ENCODE results near the gene EVI5. TPM values are rescaled to one million over a fixed set of nuclear protein-coding genes. Genes with fewer than 3 reads are reported as not detected.

EVI5 gene
- total RNA-seq, 4 donors from 2014 or later = 39.5 to 49.7 (median 48.6) TPM

- 27 to 74% methylated on average over 1 of the region's 1 CpG for WGBS, 2 donors (ENCODE audit: low coverage in 1 of 2)
- Histone ChIP-seq H3K9me3 (no peaks in the 10 kb centered on the region), H3K4me1 (no peaks in the 10 kb centered on the region), H3K27ac (no peak overlapping the region), H3K36me3 (no peaks in the 10 kb centered on the region), H3K4me3 (no peak overlapping the region), H3K27me3 (no peaks in the 10 kb centered on the region)
- TF ChIP-seq EP300 (IDR thresholded peaks at IDR 0.05) (no peak), POLR2AphosphoS5 (IDR thresholded peaks at IDR 0.05) (no peak), POLR2A (IDR thresholded peaks at IDR 0.05) (no peak), CTCF (IDR thresholded peaks at IDR 0.05) (no peak)
- no peak for ATAC-seq
These were observed 22.6 kb downstream of the EVI5 start for GRCh38 chr1:92762355-92762754.

- H3K27me3 ChIP-seq = no peaks in the 10 kb centered on the region
- H3K27ac ChIP-seq = no peak overlapping the region
- TF ChIP-seq POLR2AphosphoS5 (IDR thresholded peaks at IDR 0.05) = no peak
- TF ChIP-seq EP300 (IDR thresholded peaks at IDR 0.05) = no peak
- no peak for TF ChIP-seq CTCF (IDR thresholded peaks at IDR 0.05)
- H3K9me3 ChIP-seq = no peaks in the 10 kb centered on the region
- H3K36me3 ChIP-seq = no peaks in the 10 kb centered on the region
- peaks cover 0 to 7% (median 0%) of the 10 kb centered on the region in 3 donors for H3K4me1 ChIP-seq
- WGBS, 2 donors (ENCODE audit: low coverage in 1 of 2) = 90 to 91% methylated on average over 1 of the region's 1 CpG
- no peak overlapping the region for H3K4me3 ChIP-seq
- no peak for ATAC-seq
These were observed 25.5 kb downstream of the EVI5 start for GRCh38 chr1:92759361-92759760.

GRCh38 chr1:92756537-92756936 is 28.4 kb downstream of the EVI5 start:
- Histone ChIP-seq H3K4me1 (peaks cover 0 to 7% (median 0%) of the 10 kb centered on the region in 3 donors), H3K36me3 (no peaks in the 10 kb centered on the region), H3K9me3 (no peaks in the 10 kb centered on the region), H3K27me3 (no peaks in the 10 kb centered on the region), H3K27ac (peak overlapping the region in 2 of 4 donors; percentile 59 to 71), H3K4me3 (no peak overlapping the region)
- ATAC-seq = no peak
- 94% methylated on average over 2 to 3 of the region's 4 CpGs for WGBS, 2 donors (ENCODE audit: low coverage in 1 of 2)
- TF ChIP-seq CTCF (IDR thresholded peaks at IDR 0.05) (no peak), POLR2AphosphoS5 (IDR thresholded peaks at IDR 0.05) (no peak), POLR2A (IDR thresholded peaks at IDR 0.05) (no peak), EP300 (IDR thresholded peaks at IDR 0.05) (no peak)

- peak overlapping the region in 3 of 4 donors; percentile 53 to 71 (median 59) for H3K27ac ChIP-seq
- H3K4me1 ChIP-seq = peaks cover 0 to 7% (median 0%) of the 10 kb centered on the region in 3 donors
- ATAC-seq = peak; percentile 67
- H3K27me3 ChIP-seq = no peaks in the 10 kb centered on the region
- no peak for TF ChIP-seq POLR2A (IDR thresholded peaks at IDR 0.05)
- TF ChIP-seq EP300 (IDR thresholded peaks at IDR 0.05) = no peak
- TF ChIP-seq CTCF (IDR thresholded peaks at IDR 0.05) = no peak
- TF ChIP-seq POLR2AphosphoS5 (IDR thresholded peaks at IDR 0.05) = no peak
- H3K4me3 ChIP-seq = no peak overlapping the region
- WGBS, 2 donors (ENCODE audit: low coverage in 1 of 2) = 63 to 80% methylated on average over 9 to 10 of the region's 19 CpGs
- no peaks in the 10 kb centered on the region for H3K9me3 ChIP-seq
- H3K36me3 ChIP-seq = no peaks in the 10 kb centered on the region
These were observed 29.1 kb downstream of the EVI5 start for GRCh38 chr1:92755541-92756461.

- Histone ChIP-seq H3K27me3 (no peaks in the 10 kb centered on the region), H3K4me1 (peaks cover 0 to 7% (median 0%) of the 10 kb centered on the region in 3 donors), H3K27ac (no peak overlapping the region), H3K36me3 (no peaks in the 10 kb centered on the region), H3K4me3 (no peak overlapping the region), H3K9me3 (no peaks in the 10 kb centered on the region)
- WGBS, 2 donors (ENCODE audit: low coverage in 1 of 2) = 100% methylated on average over 1 of the region's 1 CpG
- no peak for ATAC-seq
- TF ChIP-seq POLR2AphosphoS5 (IDR thresholded peaks at IDR 0.05) (no peak), EP300 (IDR thresholded peaks at IDR 0.05) (no peak), CTCF (IDR thresholded peaks at IDR 0.05) (no peak), POLR2A (IDR thresholded peaks at IDR 0.05) (no peak)
These were observed 30.2 kb downstream of the EVI5 start for GRCh38 chr1:92754719-92755050.

Measured in gastroesophageal sphincter (tissue), 4 donors.